NCI-H2171 (cell line): ENCODE results near the gene PDP2.
"Not testable (repeated sequence)": the region's sequence is repeated elsewhere in the genome, so short reads cannot be mapped to it uniquely, and the experiment has no call there.

Source experiments
- DNase-seq: peaks from one replicate; lab custom pipeline; 2025; lab: John Stamatoyannopoulos, UW

The PDP2 gene

DNA sequence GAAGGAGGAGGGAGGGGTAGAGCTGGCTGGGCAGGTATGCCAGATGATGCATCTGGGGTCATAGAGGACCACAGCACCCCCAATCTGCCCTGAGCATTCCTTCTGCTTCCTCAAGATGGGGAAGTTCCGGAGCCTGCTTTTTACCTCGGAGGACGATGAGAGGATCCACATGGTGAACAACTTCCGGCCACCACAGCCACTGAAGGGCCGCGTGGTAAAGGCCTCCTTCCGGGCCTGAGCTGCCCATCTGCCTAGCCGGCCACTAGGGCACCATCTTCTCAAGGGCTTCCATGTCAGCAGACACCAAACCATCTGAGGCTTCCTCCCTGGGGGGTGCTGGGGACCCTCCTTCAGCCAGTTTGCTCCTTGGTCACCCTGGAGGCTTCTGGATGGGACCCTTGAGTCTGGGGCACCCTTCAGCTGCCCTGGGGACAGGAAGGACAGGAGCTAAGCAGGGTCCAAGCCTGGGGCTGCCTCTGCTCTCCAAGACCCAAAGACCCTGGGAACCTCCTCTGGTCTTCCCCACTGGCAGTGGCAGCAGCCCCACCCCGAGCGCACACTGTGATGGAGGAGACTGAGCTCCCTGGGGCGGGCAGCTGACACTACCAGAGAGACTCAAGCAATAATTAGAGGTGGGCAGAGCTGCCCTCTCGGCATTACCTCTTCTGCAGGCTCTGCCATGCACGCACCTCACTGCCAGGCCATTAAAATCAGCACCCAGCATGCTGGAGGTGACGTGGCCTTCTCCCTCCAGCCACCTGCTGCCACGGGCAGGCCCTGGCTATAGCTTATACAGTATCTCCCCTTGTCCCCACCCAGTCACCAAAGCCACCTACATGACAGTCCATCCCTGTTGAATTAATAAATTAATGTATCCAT is 26.8 kb upstream of the PDP2 start:
- no peak for DNase-seq

DNA sequence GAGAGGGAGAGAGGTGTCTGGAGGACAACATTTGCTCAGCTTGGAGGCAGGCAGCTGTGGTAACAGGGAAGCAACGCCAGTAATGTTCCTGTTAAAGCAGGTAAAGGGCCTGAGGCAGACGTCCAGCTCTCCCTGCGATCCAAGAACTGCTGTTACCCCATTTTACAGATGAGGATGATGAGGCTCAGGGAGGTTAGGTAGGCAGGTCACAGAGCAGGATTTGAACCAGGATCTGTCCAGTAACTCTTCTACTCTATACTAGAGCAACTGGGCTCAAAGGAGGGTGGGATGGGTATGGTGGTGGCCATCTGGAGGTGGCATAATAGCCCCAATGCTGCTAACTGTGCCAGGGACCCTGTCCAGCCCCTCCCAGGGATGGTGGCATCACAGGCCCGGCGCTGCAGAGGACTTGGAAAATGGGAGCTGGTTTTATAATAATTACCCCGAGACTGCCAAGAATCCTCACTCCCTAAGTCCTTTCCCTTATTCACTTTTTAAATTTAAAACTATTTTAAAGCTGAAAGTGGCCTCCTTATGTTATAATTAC is 24.1 kb upstream of the PDP2 start:
- DNase-seq = no peak

DNA sequence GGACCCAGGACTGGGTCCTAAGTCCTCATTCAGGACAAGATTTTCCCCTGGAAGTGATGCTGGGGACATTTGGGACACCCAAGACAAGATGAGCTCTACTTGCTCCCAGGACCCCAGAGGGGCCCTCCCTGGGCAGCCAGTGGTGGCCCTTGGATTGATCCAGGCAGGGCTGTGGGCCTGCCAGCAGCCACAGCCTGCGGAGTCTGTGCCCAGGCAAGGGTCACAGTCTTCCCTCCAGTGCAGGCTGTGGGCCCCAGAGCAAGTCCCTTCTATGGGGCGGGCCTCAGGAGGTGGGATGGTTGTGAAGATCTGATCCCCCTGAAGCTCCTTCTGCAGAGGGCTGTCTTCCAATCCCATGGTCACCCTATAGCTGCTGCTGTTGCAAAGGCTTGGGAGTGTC is 23.5 kb upstream of the PDP2 start:
- no peak for DNase-seq

DNA sequence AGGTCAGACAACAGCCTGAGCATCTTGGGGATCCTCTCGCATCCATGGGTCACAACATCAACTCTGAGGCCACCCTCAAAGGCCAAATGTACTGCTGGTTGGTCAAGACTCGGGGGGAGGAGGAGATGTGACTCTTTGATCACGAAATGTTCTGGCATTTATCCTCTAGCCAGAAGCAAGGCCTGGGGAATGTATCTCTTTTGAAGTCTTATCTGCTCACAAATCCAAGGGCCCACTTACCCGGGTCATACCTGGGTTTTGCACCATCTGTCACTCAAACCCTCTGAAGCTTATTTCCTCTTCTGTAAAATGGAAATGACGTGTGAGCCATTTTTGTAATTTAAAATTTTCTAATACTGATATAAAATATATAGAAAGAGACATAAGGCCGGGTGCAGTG is 22.9 kb upstream of the PDP2 start:
- DNase-seq = no peak

DNA sequence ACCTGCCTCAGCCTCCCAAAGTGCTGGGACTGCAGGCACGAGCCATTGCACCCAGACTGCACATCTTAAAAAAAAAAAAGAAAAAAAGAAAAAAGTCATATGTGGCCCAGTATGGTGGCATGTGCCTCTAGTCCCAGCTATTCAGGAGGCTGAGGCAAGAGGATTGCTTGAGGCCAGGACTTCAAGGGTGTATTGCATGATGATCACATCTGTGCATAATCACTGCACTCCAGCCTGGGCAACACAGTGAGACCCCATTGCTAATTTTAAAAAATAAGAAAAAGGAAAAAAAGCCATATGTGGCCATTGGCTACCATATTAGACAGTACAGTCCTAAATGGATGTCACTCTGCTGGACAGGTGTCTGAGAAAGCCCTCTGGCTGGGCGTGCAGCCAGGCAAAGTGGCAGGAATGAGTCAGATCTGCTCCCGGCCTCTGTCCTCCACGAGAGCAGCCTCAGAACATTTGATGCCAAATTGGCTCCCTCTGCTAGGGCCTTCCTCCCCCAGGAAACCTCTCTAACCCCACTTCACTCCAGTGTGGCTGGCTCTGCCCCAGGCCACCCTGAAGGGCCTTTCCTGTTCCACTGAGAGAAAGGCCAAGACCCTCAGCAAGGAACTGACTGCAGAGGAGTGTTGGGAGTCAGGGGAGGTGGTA is 21.4 kb upstream of the PDP2 start:
- DNase-seq = no peak

DNA sequence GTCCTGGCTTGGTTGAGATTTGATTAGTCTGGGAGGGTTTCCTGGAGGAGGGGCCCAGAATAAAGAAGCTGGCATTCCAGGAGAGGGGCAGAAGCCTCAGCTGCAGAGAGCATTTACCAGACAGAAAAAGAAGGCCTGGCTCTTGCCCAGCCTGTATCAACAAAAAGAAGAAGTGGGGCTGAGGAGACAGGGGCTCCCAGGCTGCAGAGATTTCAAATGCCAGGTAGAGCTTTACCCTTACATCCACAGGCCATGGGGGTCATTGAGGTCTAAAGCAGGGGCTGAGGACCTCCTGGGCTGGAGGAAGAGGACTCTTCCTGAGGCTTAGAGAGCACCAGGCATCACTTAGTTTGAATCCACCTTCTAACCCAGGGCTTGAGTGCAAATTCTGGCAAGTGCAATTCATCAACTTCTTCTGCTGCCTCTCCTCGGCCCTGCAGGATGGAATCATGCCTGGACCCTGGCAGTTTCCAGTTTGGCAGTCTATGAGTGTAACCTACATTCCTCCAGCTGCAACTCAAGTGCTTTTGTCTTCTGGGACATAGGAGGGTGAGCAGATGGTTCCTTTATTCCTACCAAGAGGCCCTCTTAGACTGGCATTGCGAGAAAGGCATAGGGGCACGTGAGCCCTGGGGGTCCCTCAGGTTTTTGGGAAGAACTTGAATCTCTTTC is 20.8 kb upstream of the PDP2 start:
- no peak for DNase-seq

DNA sequence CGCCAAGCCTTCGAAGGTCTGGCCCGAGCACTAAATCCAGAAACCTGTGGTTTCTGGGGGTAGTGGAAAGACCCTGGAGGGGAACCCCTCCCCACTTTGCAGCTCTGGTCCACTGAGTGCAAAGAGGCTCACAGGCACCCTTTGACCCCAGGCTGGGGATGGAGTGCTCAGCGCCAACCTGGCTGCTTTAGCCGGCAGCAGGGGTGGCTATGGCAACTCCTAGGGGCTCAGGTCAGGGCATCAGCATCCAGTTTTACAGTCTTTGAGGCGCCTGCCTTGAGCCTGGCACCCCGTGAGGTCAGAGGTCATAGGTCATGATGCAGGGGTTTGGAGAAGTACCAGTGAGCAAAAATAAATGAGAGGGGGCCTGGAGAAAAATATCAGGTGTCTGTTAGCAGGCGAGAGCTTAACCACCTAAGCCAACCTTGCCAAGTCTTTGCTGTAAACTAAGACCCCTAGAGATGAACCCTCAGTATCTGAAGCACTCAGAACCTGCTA is 18.2 kb upstream of the PDP2 start:
- no peak for DNase-seq

- DNase-seq = no peak
Measured at GRCh38 chr16:66863707-66864106, 16.6 kb upstream of the PDP2 start.

- no peak for DNase-seq
Measured at GRCh38 chr16:66869424-66869823, 10.9 kb upstream of the PDP2 start.

DNA sequence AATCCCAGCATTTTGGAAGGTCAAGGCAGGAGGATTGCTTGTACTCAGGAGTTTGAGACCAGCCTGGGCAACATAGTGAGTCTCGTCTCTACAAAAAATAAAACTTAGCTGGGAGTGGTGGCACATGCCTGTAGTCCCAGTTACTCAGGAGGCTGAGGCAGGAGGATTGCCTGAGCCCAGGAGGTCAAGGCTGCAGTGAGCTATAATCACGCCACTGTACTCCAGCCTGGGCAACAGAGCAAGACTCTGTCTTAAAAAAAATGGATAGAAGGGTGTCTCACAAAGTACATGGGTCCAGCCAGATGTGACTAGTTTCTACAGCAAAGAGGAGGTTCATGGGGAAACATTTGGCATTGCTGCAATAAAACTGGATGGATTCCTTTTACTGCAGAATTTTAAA is 9.0 kb upstream of the PDP2 start:
- not testable (repeated sequence) for DNase-seq

DNA sequence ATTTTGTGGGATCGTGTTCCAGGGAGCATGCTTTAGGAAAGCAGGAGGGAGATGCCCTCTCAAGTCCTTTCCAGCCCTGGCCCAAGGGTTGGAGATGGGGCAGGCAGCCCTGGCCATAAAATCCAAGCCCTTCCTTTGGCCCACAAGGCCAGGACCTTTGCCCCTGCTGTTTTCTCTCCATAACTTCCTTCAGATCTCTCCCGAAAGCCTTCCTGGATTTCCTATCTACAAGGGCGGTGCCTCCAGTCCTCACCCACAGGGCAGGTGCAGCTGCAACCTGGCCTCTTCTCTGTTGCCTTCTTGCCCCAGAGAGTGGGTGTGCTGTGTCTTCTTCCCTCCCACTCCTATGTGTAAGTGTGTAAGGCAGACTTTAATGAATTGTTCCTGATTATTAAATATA is 8.5 kb upstream of the PDP2 start:
- no peak for DNase-seq

DNA sequence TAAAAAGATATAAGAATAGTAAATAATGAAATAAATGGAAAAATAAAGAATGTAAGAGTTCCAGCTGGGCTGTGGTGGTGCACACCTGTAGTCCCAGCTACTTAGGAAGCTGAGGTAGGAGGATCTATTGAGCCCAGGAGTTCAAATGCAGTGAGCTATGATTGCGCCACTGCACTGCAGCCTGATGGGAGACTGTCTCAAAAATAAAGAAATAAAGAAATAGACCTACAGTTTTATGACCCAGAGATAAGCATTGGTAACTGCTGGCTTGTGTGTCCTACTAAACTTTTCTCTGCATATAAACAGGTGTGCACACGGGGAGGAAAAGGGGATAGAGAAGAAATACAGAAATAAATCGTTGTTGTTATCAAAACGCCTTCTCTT is 7.8 kb upstream of the PDP2 start:
- DNase-seq = no peak

DNA sequence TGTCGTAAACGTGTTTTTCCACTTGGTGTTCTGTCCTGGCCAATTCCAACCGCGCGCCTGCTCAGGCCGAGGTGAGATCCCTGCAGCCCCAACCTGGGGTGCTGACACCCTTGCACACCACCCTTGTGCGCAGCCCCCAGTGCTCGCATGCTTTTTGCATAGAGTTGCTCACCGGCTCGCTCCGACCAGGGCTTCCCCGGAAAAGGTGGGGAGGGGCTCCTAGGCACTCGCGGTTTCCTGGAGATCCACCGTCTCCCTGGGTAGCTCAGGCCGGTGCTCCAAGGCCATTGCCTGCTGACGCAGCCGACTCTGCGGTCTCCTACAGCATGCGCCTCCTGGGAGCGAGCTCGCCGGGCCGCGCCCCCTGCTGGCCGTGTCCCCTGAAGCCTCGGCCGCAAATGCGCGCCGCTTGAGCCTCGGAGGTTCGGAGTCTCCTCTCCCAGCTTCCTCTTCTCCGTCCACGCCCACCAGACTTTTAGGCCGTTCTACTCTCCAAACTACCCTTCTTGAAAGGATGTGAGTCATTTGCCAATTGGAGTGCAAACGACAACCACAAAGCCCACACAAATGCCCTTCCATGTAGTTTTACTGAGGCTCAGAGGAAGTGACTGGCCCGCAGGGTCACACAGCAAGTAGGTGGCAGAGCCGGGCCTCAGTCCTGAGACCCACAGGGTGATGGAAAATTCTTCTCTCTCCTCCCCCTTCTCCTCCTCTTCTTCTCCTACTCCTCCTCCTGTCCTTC is 7.2 kb upstream of the PDP2 start:
- DNase-seq = peak; percentile 79

- DNase-seq = no peak
Measured at GRCh38 chr16:66873685-66874055, 6.6 kb upstream of the PDP2 start.

- DNase-seq = no peak
Measured at GRCh38 chr16:66874079-66874775, 6.1 kb upstream of the PDP2 start.

- DNase-seq = no peak
Measured at GRCh38 chr16:66878067-66878466, 2.2 kb upstream of the PDP2 start.

GRCh38 chr16:66881014-66881417 is 701 bp downstream of the PDP2 start:
- no peak for DNase-seq

GRCh38 chr16:66881560-66881959 is 1.2 kb downstream of the PDP2 start:
- DNase-seq = no peak

- no peak for DNase-seq
Measured at GRCh38 chr16:66881964-66882508, 1.7 kb downstream of the PDP2 start.

- no peak for DNase-seq
Measured at GRCh38 chr16:66882702-66883101, 2.4 kb downstream of the PDP2 start.

DNA sequence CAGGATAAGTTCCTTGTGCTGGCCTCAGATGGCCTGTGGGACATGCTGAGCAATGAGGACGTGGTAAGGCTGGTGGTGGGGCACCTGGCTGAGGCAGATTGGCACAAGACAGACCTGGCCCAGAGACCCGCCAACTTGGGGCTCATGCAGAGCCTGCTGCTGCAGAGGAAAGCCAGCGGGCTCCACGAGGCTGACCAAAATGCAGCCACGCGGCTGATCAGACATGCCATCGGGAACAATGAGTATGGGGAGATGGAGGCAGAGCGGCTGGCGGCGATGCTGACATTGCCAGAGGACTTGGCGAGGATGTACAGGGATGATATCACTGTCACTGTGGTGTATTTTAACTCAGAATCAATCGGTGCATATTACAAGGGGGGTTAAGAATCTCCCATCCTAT is 5.2 kb downstream of the PDP2 start:
- DNase-seq = no peak
